Retinal pigment epithelial cell (primary cell): Measurements from ENCODE around the gene TAPBP.
A peak's percentile ranks its signal among the peaks of the same experiment; 100 is the strongest.
"Not testable (repeated sequence)": the region's sequence is repeated elsewhere in the genome, so short reads cannot be mapped to it uniquely, and the experiment has no call there.

Source experiments
- DNase-seq: peaks from one replicate; pipeline ENCODE4 v3.0.0-alpha.2; 2010; ENCODE audit warnings: low read depth
- H3K4me3 ChIP-seq: 2 replicates; pipeline ENCODE4 v1.5.1; 2011; ENCODE audit warnings: mild to moderate bottlenecking, low read length, control low read depth, moderate library complexity
- CTCF ChIP-seq: conservative IDR thresholded peaks from 2 replicates; pipeline ENCODE4 v1.5.1; 2011; ENCODE audit warnings: low read depth, low read length, control low read depth, inconsistent platforms

The TAPBP gene

GRCh38 chr6:33286946-33287914, 26.6 kb downstream of the TAPBP start:
- DNase-seq: no peak
- H3K4me3 ChIP-seq: no peak overlapping the region
- TF ChIP-seq CTCF: no peak

DNA sequence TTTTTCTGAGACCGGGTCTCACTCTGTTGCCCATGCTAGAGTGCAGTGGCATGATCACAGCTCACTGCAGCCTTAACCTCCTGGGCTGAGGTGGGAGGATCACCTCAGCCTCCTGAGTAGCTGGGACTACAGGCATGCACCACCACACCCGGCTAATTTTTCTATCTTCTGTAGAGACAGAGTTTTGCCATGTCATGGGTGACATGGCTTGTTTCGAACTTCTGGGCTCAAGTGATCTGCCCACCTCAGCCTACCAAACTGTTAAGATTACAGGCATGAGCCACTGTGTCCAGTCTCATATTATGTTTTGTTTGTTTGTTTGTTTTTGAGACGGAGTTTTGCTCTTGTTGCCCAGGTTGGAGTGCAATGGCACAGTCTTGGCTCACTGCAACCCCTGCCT, 28.7 kb downstream of the TAPBP start:
- H3K4me3 ChIP-seq, DNase-seq: not testable (repeated sequence)

DNA sequence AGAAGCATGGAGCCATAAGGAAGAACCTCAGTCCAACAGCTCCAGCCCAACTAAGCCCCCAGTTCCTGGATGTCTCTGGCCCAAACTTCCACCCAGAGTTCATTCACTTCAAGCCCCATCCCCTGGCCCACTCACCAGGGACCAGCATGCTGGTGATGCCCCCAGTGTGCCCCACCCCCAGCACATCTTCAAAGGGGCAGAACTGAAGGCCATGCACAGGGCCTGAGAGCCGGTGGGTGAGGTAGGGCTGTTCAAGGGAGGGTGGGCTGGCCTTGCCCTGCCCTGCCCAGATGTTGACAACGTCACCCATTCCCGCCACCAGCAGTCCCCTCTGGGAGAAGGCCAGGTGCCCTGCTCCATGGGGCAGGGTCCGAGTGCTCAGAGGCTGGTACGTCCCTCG, 33.3 kb downstream of the TAPBP start:
- no peak for TF ChIP-seq CTCF
- no peak overlapping the region for H3K4me3 ChIP-seq
- DNase-seq: no peak

DNA sequence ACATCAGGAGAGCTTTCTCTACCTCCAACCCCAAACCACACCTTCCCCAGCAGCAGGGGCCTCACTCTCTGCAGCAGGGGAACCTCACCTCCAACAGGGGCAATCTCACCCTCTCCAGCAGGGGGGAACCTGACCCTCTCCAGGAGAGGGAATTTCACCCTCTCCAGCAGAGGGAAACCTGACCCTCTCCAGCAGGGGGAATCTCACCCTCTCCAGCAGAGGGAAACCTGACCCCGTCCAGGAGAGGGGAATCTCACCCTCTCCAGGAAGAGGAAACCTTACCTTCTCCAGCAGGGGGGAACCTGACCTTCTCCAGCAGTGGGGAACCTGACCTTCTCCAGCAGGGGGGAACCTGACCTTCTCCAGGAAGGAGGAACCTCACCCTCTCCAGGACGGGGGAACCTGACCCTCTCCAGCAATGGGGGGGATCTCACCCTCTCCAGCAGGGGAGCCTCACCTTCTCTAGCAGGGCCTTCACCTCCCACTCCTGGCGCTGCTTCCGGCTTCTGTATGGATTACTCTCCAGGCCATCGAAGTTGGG, 33.8 kb downstream of the TAPBP start:
- H3K4me3 ChIP-seq: no peak overlapping the region
- no peak for DNase-seq
- peak; percentile 85 for TF ChIP-seq CTCF

GRCh38 chr6:33279257-33279695, 34.6 kb downstream of the TAPBP start:
- TF ChIP-seq CTCF: no peak
- no peak overlapping the region for H3K4me3 ChIP-seq
- DNase-seq: no peak

GRCh38 chr6:33278810-33279209, 35.1 kb downstream of the TAPBP start:
- no peak for TF ChIP-seq CTCF
- no peak overlapping the region for H3K4me3 ChIP-seq
- DNase-seq: no peak

GRCh38 chr6:33278392-33278741, 35.5 kb downstream of the TAPBP start:
- DNase-seq: no peak
- TF ChIP-seq CTCF: no peak
- H3K4me3 ChIP-seq: no peak overlapping the region
